ENCODE data around the gene TLE2. TPM values are rescaled to one million over a fixed set of nuclear protein-coding genes. Genes with fewer than 3 reads are reported as not detected.

TLE2 gene
- total and polyA plus RNA-seq, 2 donors (not counting 3 experiments of a cell fraction or from before 2014, with no cell fraction given): 32.0 to 38.8 TPM

DNA sequence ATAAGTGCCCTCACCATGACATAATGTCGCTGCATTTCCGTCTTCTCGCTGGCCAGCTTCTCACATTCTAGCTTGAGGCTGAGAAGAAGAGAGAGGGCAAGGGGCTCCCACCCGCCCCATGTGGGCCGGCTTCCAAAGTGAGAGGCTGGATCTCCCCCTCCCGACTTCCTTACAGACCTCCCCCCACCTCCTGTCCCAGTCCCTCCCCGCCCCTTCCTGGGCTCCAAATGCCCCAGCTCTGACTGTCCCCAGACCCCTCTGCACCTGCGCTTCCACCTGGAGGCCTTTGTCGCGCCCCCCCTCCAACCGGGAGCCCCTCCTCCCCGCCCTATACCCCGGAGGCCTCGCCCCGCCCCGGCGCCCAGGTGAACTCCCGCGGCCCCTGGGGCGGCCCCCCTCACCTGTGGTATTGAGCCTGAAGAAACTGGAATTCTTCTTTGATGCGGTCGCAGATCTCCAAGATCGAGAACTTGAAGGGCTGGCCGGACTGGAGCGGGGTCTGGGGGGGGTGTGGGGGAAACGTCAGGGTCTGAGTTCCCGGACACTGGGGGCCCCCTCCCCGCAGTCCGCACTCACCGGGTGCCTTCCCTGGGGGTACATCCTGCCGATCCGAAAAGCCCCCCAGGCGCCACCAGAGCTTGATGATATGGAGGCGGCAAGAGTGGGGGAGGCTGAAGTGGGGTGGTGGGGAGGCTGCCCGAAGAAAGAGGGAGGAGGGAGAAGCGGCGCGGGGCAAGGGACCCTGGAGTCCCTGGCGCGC lies 595 bp downstream of the TLE2 start:
- peak overlapping the region; percentile 57 for H3K9ac ChIP-seq (replicated peaks; ENCODE audit: extremely low read depth, insufficient read depth, low read length)
- ChIA-PET POLR2A (no interaction called here), CTCF (interaction anchor here (0.9 to 3.2 kb wide), 5 partner anchors 7 to 66 kb away, joined by 3 to 11 read pairs (median 5); no protein-coding TSS in a partner anchor)
- FAIRE-seq: no peak
- peak overlapping the region; percentile 62 for H2AFZ ChIP-seq (ENCODE audit: low read depth, low read length)
- peaks cover 2% of the 10 kb centered on the region for H3K4me1 ChIP-seq (ENCODE audit: control insufficient read depth, extremely low read depth, insufficient read depth, low read length)
- no peak for DNase-seq (ENCODE audit: low read depth, low spot score)
- H3K27ac ChIP-seq (ENCODE audit: insufficient read depth, low read depth, low read length): no peak overlapping the region
- peak overlapping the region; percentile 51 for H3K4me2 ChIP-seq (ENCODE audit: insufficient read depth, low read length)
- no peak for TF ChIP-seq POLR2A (IDR thresholded peaks at IDR 0.05; ENCODE audit: low read depth, low read length)
- TF ChIP-seq GATA2 (IDR thresholded peaks at IDR 0.05; ENCODE audit: insufficient read depth, insufficient read length, low read depth, low read length): no peak
- TF ChIP-seq EZH2 (IDR thresholded peaks at IDR 0.05; ENCODE audit: borderline replicate concordance, low read depth, low read length, severe bottlenecking): peak; percentile 13
- no peaks in the 10 kb centered on the region for H3K36me3 ChIP-seq (ENCODE audit: control insufficient read depth in 2 of 2, extremely low read depth in 1 of 2, insufficient read depth in 2 of 2, low read length in 2 of 2)
- TSS peak; percentile 25 for BruUV-seq (replicated peaks)
- H3K9me1 ChIP-seq (replicated peaks; ENCODE audit: control insufficient read depth, extremely low read depth, insufficient read depth, low read length): no peaks in the 10 kb centered on the region
- dilution Hi-C loops (cut with MboI; ENCODE audit: extremely low pct_ligation_motif_present, low sequenced_read_pairs): no loop called here
- intact Hi-C loops (cut with micrococcal nuclease): no loop called here
- no peaks in the 10 kb centered on the region for H3K9me3 ChIP-seq (replicated peaks; ENCODE audit: control insufficient read depth, insufficient read depth, low read length)
- no peaks in the 10 kb centered on the region for H3K79me2 ChIP-seq (ENCODE audit: control insufficient read depth, insufficient read depth, low read length)
- no peaks in the 10 kb centered on the region for H4K20me1 ChIP-seq (replicated peaks; ENCODE audit: control insufficient read depth, extremely low read depth, insufficient read depth, low read length)
- peak overlapping the region; percentile 63 to 84 (median 81) for H3K4me3 ChIP-seq (replicated peaks in 1 of 3; ENCODE audit: insufficient read depth in 1 of 3, low read depth in 1 of 3, low read length in 3 of 3)
- peaks cover 1 to 8% of the 10 kb centered on the region in 2 experiments for H3K27me3 ChIP-seq (ENCODE audit: control insufficient read depth in 2 of 2, insufficient read depth in 2 of 2, low read length in 2 of 2)

DNA sequence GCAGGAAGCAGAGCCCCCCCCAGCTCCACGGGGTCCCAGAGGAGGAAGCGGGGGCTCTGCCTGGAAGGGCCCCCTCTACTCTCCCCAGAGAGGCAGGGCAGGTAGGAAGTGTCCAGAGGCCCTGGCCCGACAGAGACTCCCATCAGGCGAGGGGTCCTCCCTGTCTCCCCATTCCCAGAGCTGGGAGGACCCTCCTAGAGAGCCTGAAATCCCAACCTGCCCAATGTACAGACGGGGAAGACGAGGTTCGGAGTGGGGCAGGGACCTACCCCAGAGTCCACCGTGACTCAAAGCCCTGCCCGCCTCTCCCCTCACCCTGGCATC lies 1.1 kb downstream of the TLE2 start:
- no TSS peak for BruUV-seq (replicated peaks)
- DNase-seq (ENCODE audit: low read depth, low spot score) (no peak), FAIRE-seq (no peak)
- no peaks in the 10 kb centered on the region for H3K79me2 ChIP-seq (ENCODE audit: control insufficient read depth, insufficient read depth, low read length)
- ChIA-PET CTCF (interaction anchor here (1.2 to 3.2 kb wide), 4 partner anchors 8 to 65 kb away, joined by 3 to 11 read pairs (median 6); no protein-coding TSS in a partner anchor), POLR2A (no interaction called here)
- no peak overlapping the region for H3K27ac ChIP-seq (ENCODE audit: insufficient read depth, low read depth, low read length)
- intact Hi-C loops (cut with micrococcal nuclease) (no loop called here), dilution Hi-C loops (cut with MboI; ENCODE audit: extremely low pct_ligation_motif_present, low sequenced_read_pairs) (no loop called here)
- H2AFZ ChIP-seq (ENCODE audit: low read depth, low read length): no peak overlapping the region
- H3K4me1 ChIP-seq (ENCODE audit: control insufficient read depth, extremely low read depth, insufficient read depth, low read length): peaks cover 2% of the 10 kb centered on the region
- no peak overlapping the region for H3K4me2 ChIP-seq (ENCODE audit: insufficient read depth, low read length)
- H3K9ac ChIP-seq (replicated peaks; ENCODE audit: extremely low read depth, insufficient read depth, low read length): no peak overlapping the region
- no peaks in the 10 kb centered on the region for H4K20me1 ChIP-seq (replicated peaks; ENCODE audit: control insufficient read depth, extremely low read depth, insufficient read depth, low read length)
- no peaks in the 10 kb centered on the region for H3K36me3 ChIP-seq (ENCODE audit: control insufficient read depth in 2 of 2, extremely low read depth in 1 of 2, insufficient read depth in 2 of 2, low read length in 2 of 2)
- TF ChIP-seq POLR2A (IDR thresholded peaks at IDR 0.05; ENCODE audit: low read depth, low read length) (no peak), FOS (IDR thresholded peaks at IDR 0.05; ENCODE audit: borderline replicate concordance, insufficient read depth, low read length) (no peak), MYC (IDR thresholded peaks at IDR 0.05; ENCODE audit: low read depth, low read length) (no peak), JUN (IDR thresholded peaks at IDR 0.05; ENCODE audit: borderline replicate concordance, insufficient read depth, insufficient read length, low read depth) (no peak), GATA2 (IDR thresholded peaks at IDR 0.05; ENCODE audit: insufficient read depth, insufficient read length, low read depth, low read length) (no peak), EZH2 (IDR thresholded peaks at IDR 0.05; ENCODE audit: borderline replicate concordance, low read depth, low read length, severe bottlenecking) (no peak), POLR2AphosphoS5 (IDR thresholded peaks at IDR 0.05; ENCODE audit: insufficient read depth, low read depth, low read length) (no peak)
- TF ChIP-seq, protein P1, sequence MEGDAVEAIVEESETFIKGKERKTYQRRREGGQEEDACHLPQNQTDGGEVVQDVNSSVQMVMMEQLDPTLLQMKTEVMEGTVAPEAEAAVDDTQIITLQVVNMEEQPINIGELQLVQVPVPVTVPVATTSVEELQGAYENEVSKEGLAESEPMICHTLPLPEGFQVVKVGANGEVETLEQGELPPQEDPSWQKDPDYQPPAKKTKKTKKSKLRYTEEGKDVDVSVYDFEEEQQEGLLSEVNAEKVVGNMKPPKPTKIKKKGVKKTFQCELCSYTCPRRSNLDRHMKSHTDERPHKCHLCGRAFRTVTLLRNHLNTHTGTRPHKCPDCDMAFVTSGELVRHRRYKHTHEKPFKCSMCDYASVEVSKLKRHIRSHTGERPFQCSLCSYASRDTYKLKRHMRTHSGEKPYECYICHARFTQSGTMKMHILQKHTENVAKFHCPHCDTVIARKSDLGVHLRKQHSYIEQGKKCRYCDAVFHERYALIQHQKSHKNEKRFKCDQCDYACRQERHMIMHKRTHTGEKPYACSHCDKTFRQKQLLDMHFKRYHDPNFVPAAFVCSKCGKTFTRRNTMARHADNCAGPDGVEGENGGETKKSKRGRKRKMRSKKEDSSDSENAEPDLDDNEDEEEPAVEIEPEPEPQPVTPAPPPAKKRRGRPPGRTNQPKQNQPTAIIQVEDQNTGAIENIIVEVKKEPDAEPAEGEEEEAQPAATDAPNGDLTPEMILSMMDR (IDR thresholded peaks at IDR 0.05; ENCODE audit: extremely low read depth in 1 of 2, insufficient read depth in 1 of 2, low read depth in 1 of 2, low read length in 2 of 2): no peak
- TF ChIP-seq, protein P2, sequence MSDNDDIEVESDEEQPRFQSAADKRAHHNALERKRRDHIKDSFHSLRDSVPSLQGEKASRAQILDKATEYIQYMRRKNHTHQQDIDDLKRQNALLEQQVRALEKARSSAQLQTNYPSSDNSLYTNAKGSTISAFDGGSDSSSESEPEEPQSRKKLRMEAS (IDR thresholded peaks at IDR 0.05; ENCODE audit: insufficient read depth, insufficient read length): no peak
- H3K4me3 ChIP-seq (replicated peaks in 1 of 3; ENCODE audit: insufficient read depth in 1 of 3, low read depth in 1 of 3, low read length in 3 of 3): peak overlapping the region in 2 of 3 experiments; percentile 2 to 81
- no peaks in the 10 kb centered on the region for H3K9me3 ChIP-seq (replicated peaks; ENCODE audit: control insufficient read depth, insufficient read depth, low read length)
- H3K9me1 ChIP-seq (replicated peaks; ENCODE audit: control insufficient read depth, extremely low read depth, insufficient read depth, low read length): no peaks in the 10 kb centered on the region
- peaks cover 1 to 8% of the 10 kb centered on the region in 2 experiments for H3K27me3 ChIP-seq (ENCODE audit: control insufficient read depth in 2 of 2, insufficient read depth in 2 of 2, low read length in 2 of 2)

Measured in endothelial cell of umbilical vein (primary cell).